NCI-H1417 treated with DMSO at 0.1 percent for 48 hours (cell line): ENCODE data around the gene COMTD1.

Source experiments
- DNase-seq: peaks from one replicate; lab custom pipeline; 2025; lab: John Stamatoyannopoulos, UW

The COMTD1 gene

DNA sequence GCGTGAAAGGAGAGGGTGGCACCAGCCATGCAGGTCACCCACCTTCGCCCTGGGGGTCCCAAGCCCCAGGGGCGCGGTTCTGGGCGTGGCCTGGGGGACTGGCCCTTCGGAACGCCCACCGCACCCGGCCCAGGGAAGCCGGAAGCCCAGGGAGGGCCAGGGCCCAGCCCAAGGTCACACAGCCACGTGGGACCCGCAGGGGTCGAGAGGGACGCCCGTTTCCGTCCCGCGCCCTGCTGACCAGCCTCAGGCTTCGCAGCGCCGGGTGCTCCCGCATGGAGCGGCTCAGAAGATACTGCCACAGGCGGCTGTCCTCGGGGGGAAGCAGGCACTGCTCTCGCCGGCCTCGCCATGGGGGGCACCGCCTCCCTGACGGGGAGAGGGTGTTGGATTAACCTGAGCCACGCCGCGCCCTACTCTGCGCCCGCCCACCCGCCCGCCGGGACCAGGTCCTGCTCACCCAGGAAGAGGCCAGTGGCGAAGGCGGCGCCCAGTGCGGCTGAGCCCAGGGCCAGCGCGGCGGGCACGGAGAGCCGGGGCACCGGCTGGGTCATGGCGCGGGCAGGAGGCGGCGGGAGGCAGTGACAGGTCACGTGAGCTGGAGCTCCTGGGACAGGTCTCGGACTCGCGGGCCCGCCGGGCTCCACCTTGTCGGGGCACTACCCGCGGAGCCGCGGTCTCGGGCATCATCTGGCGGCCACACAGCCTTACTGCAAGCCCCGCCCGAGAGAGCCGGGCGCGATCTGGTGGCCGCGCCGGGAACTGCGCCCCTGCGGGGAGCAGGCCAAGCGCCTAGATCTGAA lies at the start of gene COMTD1:
TSS of gene COMTD1 (minus strand) at position 583 of the 803 bp plus-strand sequence. CDS start at position 554, 29 bp downstream.
- DNase-seq, result no peak

DNA sequence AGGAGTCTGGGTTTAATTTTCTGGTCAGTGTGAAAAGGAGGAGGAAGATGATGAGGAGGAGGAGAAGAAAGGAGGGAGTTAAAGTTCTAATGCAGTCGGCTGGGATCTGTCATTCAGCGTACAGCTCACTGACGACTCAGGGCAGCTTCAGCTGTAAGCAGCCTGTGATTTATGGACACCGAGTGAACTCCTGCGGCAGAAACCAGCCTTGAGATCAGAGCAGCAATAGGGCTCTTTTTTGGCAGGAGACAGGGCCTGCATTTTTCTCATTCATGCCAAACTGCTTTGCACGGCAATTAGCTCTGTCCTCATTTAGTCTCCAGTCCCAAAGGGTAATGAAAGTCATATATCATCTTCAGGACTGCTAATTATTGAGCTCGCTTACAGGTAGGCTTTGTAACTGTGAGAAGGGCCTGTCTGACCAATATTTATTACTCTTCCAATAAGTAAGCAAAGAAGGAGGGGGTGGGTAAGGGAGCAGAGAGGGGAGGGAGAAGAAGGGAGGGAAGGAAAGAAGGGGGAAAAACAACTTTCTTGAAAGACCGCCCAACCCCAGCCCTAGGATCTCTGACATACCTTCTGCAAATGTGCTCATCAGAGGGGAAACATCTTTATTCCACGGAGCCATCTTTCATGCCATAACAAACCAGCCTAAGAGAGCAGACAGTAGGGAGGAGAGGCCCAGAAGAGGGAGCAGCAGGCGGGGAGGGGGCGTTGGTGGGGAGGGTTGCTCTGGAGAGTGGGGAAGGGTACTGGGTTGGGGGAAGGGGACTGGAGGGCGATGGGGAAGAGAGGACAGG lies 48.1 kb upstream of the COMTD1 start:
- peak; percentile 41 for DNase-seq

DNA sequence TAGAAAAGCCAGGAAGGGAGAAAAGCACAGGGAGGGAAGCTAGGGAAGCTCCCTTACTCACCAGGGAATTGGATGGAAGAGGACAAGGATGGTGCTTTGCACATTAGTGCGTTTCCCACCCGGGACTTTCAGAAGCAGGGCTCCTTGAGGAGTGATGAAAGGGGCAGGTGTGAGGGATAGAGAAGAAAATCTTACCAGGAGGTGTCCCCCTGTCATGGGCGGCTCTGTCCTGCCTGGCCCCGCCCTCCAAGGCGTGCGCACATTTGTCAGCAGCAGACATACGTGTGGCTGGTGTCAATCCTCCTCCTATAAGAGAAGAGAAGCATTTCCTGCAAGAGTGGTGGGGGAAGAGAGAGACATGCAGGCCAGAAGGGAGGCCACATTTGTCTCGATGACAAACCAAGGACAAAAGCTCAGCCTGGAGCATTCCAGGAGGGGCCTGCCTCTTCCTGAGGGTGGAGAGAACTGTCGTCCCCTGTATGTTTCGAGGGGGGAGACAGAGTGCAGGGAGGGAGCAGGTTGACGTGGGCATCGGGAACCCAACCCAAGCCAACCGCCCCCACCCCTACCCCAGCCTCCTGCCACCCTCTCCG lies 47.4 kb upstream of the COMTD1 start:
- DNase-seq, result no peak

GRCh38 chr10:75281974-75282373 lies 46.2 kb upstream of the COMTD1 start:
- DNase-seq, result no peak

- DNase-seq, result no peak
Measured at GRCh38 chr10:75280236-75280635, 44.5 kb upstream of the COMTD1 start.

DNA sequence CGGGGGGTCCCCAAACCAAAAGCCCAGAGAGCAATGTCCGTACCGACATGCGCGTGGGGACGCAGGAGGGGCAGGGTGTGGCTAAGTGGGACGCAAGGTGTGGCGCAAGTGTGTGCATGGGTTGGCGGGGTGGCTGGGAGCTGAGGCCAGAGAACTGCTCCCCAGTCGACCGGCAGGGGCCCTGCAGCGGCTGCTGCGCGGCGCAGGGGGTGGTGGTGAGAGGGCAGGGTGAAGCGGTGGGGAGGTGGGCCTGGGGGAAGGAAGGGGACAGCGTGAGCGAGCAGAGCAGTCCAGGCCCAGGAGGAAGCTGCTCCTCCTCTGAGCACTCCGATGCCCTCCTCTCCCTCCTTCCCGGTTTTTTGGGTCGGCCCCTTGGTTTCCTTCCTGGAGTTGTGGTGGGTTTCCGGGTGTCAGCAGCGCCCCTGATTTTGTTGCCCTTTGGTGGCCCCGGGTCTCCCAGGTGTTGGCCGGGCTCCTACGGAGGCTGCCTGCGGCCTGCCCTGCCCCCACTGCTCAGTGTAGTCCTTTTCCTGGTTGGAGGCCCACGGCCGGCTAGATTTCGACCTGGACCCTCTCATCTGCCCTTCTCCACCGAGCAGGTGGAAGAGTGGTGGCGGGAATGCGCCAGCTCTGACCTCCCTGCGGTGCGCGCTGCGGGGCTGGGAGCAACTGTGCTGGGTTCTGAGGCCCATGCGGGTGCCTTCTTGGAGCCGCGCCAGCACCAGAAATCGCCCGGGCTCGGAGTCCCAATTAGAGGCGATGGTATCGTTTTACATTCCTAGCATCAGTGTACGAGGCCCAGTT lies 40.5 kb upstream of the COMTD1 start:
- DNase-seq, result no peak

DNA sequence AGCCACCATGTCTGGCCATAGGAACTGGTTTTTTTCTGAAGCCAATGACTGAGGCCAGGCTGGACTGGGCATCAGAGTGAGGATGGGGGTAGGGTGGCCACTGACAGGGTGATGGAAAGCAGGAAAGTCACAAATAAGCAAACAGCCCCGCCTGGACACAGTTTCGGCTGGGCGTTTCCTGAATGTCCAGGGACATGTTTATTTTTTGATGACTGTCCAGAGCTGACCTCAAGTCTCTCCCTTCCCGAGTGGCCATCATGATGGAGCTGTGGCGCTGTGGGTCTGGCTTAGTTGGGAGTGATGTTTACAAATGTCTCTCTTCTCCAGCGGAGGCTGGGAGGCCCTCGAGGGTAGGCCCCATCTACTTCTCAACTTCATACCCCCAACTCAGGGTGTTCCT lies 37.1 kb upstream of the COMTD1 start:
- DNase-seq, result no peak

GRCh38 chr10:75272094-75272493 lies 36.3 kb upstream of the COMTD1 start:
- DNase-seq, result no peak

GRCh38 chr10:75269605-75270004 lies 33.8 kb upstream of the COMTD1 start:
- DNase-seq, result no peak

DNA sequence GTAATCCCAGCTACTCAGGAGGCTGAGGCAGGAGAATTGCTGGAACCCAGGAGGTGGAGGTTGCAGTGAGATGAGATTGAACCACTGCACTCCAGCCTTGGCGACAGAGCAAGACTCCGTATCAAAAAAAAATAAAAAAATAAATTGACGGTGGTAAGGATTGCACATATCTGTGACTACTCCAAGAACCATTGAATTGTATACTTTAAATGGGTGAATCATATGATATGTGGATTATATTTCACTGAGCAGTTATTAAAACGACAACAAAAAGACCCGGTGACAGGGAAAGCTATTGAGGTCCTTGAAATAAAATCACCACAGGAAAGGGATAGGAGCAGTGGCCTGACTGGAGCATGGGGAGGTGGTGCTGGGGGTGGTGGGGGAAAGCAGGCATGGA lies 31.2 kb upstream of the COMTD1 start:
- no peak for DNase-seq

GRCh38 chr10:75265856-75266255 lies 30.1 kb upstream of the COMTD1 start:
- no peak for DNase-seq

DNA sequence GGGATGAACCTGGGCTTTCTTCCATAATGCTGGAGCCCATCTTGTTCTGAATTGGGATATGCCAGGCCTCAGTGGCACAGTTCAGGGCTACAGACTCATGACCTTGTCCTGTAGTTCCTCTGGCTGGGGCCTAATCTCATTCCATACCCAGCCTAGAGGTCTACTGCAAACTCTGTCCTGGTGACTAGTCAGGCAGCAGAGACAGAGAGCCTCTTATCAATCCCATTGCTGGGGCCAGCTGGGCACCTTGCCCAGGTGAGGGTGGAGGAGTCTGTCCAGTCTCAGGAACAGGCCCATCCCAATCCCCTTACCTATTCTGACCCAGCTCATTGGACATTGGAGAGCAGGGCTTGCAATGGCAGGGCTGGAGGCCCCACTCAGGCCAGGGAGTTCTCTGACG lies 28.0 kb upstream of the COMTD1 start:
- no peak for DNase-seq

GRCh38 chr10:75261813-75262705 lies 26.3 kb upstream of the COMTD1 start:
- no peak for DNase-seq

DNA sequence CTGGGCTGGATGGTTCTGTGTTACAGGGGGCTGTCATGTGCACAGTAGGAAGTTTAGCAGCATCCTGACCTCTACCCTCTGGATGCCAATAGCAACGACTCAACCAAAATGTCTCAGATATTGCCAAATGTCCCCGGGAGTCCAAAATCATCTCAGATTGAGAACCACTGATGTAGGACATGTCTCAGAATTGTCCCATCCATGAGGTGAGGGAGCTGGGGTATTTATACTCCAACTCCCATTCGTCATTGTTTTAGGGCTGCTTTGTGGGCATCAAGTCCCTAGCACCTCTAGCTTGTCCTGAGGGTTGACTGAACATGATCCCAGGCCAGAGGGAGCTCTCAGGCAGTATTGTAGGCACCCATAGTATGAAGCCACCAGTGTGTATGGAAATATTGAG lies 25.2 kb upstream of the COMTD1 start:
- DNase-seq, result no peak

GRCh38 chr10:75254739-75255138 lies 19.0 kb upstream of the COMTD1 start:
- DNase-seq, result no peak

DNA sequence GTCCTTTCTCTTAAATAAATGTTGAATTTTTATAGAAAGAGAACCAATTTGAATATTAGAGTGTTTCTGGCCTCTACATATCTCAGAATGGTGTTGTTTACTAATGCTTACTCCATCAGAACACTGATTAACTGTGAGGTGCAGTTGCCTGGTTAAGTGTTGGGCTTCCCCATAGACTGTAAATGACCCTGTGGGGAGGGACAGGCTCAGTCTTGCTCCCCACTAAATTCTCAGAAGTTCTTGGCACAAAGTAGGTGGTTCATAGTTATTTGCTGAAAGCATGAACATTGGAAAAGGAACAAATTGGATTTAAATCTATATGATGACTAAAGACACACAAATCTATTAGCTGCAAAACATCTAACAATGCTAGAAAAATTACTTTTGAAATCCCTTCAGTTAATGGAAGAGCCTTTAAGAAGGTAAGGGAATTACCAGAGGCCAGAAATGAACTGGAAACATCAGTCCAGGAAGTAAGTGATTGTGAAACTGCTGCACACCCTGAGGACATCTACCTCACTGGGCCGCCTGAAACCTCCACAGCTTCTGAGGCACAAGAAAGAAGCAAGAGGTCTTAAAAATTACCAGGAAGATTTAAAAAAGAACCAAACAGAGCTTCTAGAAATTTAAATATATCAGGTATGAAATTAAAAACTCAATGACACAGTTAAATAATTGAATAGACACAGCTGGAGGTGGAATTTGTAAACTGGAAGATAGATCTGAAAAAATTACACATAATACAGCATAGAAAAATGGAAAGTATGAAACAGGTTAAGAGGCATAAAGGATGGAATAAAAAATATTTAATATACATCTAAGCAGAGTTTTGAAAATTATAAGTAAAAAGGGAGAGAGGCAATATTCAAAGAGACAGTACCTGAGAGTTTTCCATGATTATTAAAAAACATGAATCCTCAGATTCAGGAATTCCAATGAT lies 17.8 kb upstream of the COMTD1 start:
- DNase-seq, result no peak

- no peak for DNase-seq
Measured at GRCh38 chr10:75250934-75251333, 15.2 kb upstream of the COMTD1 start.

- no peak for DNase-seq
Measured at GRCh38 chr10:75247797-75248196, 12.0 kb upstream of the COMTD1 start.

DNA sequence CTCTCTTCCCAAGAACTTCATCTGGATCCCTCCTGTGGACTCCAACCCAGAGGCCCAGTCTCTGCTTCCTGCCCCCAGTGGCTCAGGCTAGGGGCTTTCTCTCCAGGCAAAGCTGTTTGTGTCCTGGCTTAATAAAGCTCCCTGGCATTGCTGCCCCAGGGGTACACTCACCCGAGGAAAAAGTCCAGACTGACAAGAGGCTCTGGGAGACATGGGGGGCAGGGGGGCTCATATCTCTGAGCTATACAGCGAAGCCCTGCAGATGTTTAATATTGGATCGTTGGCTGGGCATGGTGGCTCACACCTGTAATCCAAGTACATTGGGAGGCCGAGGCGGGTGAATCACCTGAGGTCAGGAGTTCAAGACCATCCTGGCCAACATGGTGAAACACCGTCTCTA lies 10.7 kb upstream of the COMTD1 start:
- DNase-seq, result no peak
